HL-60 (cell line): ENCODE results near the gene ADGRB2.

ENCODE experiments used
- DNase-seq, 2 experiments: peaks; one replicate each; pipeline ENCODE4 v3.0.0-alpha.2; 2010 to 2020; ENCODE audit warnings: low read depth in 1 of 2, low spot score in 1 of 2
- H3K27ac ChIP-seq: fragments of 250-450 bp; sonication (Bioruptor Pico); replicated peaks from 2 replicates; pipeline ENCODE4 v1.5.1; 2020; ENCODE audit warnings: mild to moderate bottlenecking, moderate library complexity
- H3K27me3 ChIP-seq: fragments of 250-450 bp; sonication (Bioruptor Pico); 2 replicates; pipeline ENCODE4 v1.5.1; 2021; ENCODE audit warnings: mild to moderate bottlenecking, moderate library complexity; ENCODE audit not compliant: insufficient read depth, poor library complexity, severe bottlenecking
- H3K4me3 ChIP-seq: replicated peaks from 2 replicates; pipeline ENCODE4 v1.5.1; 2011; ENCODE audit warnings: mild to moderate bottlenecking, control low read depth, low read length; ENCODE audit not compliant: insufficient read depth
- CTCF ChIP-seq: IDR thresholded peaks from one replicate; pipeline ENCODE4 v1.5.1; 2011; ENCODE audit warnings: low read length, control low read depth, inconsistent platforms; ENCODE audit not compliant: insufficient read depth
- GABPA ChIP-seq: IDR thresholded peaks from 2 replicates; pipeline ENCODE4 v1.6.1; 2012; ENCODE audit warnings: low read depth
- POLR2AphosphoS5 ChIP-seq: IDR thresholded peaks from 2 replicates; pipeline ENCODE4 v1.6.1; 2012; ENCODE audit warnings: low read depth
- REST ChIP-seq: IDR thresholded peaks from 2 replicates; pipeline ENCODE4 v1.6.1; 2012; ENCODE audit warnings: low read depth; ENCODE audit not compliant: insufficient replicate concordance
- SPI1 ChIP-seq: IDR thresholded peaks from 2 replicates; pipeline ENCODE4 v1.6.1; 2012; ENCODE audit warnings: low read depth, mild to moderate bottlenecking, borderline replicate concordance

Gene ADGRB2

DNA sequence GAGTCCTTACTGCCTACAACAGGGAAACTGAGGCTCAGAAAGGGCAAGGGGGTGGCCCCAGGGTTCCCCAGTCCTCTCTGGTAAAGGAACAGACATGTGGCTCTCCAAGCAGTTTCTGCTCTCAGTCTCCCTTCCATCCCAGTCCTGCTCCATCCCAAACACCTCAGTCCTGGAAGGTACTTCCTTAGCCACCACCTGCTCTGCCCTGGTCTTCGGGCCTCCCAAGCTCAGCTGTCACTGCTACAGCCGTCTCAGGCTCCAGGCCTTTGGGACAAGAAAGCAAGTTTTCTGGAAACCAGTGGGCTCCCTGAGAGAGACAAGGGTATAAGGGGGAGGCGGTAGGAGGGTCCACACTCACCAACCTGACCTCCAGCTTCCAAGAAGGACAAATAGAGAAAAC, 23.1 kb upstream of the ADGRB2 start:
- TF ChIP-seq POLR2AphosphoS5 (no peak), REST (no peak), CTCF (no peak), GABPA (no peak), SPI1 (no peak)
- no peak overlapping the region for H3K27ac ChIP-seq
- DNase-seq: no peak

GRCh38 chr1:31786366-31787060, 22.4 kb upstream of the ADGRB2 start:
- Histone ChIP-seq H3K27me3 (no peaks in the 10 kb centered on the region), H3K4me3 (no peak overlapping the region), H3K27ac (no peak overlapping the region)
- no peak for DNase-seq
- no peak for TF ChIP-seq GABPA
- no peak for TF ChIP-seq REST

More for the DNA sequence above, 23.1 kb upstream of the ADGRB2 start:
- H3K4me3 ChIP-seq: no peak overlapping the region
- H3K27me3 ChIP-seq: no peaks in the 10 kb centered on the region

- no peak overlapping the region for H3K27ac ChIP-seq
- DNase-seq: no peak
- TF ChIP-seq REST (no peak), SPI1 (no peak), CTCF (no peak)
- no peak overlapping the region for H3K4me3 ChIP-seq
- no peaks in the 10 kb centered on the region for H3K27me3 ChIP-seq
Observed at GRCh38 chr1:31785947-31786290, 21.8 kb upstream of the ADGRB2 start.
